Activated CD8-positive, alpha-beta memory T cell treated with anti-CD3 and anti-CD28 coated beads for 4 hours (primary cell): ENCODE measurements around the gene SLC12A7.

ENCODE experiments used
- DNase-seq, 2 donors: peaks; one replicate each; pipeline ENCODE4 v3.0.0-alpha.2; 2020; ENCODE audit warnings: low read depth in 2 of 2

The SLC12A7 gene

DNA sequence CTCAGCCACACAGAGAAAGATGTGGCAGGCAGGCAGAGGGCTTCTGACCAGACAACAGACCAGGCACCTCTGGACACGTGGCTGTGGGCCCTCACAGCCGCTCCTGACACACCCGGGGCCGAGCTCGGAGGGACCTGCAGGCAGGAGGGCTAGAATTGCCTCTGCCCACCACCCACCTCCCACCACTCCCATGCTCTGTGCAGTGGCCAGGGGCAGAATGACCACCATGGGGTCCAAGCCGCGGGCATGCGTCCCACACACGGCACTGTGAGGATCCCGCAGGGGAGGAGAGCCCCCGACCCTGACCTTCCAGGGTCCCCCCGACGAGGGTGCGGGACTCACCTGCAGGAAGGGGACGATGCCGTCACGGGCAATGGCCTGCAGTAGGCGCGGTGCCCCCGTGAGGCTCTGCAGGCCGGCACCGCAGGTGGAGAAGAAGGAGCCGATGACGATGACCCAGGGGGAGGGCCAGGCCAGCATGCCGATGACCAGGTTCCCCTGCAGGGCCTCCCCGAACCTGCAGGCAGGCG is 34.3 kb downstream of the SLC12A7 start:
- DNase-seq = no peak

DNA sequence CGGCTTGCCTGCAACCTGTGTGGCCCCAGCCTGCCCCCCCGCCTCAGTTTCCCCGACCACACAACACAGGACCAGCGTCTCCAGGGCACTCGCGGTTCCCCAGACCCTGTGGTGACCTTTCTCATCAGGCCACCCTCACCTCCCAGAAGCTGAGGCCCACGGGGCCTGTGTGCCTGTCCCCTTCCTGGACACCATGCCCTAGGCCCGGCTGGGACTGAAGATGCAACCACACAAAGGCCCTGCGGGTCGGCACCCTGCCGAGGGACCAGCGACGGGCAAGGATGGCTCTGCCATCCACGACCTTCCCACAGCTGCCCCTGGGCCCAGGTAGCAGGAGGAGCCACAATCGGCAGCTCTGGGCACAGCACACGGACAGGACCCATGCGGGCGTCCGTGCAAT is 34.8 kb downstream of the SLC12A7 start:
- DNase-seq = no peak

DNA sequence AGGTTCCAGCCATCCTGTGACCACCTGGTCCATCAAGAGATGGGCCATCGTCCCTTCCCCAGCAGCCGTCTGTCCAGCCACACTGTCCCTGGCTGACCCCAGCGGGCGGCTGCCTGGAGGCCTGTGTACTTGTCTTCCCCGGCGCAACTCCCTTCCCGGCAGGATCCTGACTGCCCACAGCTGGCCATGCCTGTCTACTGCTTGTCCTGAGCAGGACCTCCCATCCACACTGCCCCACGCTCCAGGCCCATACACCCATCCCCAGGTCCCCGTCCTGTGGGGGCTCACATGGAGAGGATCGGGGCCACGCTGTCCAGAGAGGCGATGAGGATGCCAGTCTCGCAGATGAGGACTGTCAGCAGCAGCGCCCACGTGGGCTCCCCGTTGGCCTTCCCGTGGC is 35.5 kb downstream of the SLC12A7 start:
- no peak for DNase-seq

DNA sequence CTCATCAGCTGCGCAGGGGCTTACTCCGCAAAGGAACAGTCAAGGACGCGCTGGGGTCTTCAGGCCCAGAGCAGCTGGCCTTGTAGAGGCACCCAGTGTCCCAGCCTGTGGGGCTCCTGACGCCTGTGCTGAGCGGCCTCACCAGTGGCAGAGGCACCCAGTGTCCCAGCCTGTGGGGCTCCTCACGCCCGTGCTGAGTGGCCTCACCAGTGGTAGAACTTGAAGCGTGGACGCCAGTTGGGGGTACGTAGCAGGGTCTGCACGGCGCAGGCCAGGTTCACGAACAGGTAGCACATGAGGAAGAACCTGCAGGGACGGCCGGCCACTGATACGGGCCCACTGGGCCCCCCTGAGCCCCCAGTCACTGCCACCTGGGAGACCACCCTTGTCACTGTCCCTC is 35.9 kb downstream of the SLC12A7 start:
- DNase-seq = no peak

DNA sequence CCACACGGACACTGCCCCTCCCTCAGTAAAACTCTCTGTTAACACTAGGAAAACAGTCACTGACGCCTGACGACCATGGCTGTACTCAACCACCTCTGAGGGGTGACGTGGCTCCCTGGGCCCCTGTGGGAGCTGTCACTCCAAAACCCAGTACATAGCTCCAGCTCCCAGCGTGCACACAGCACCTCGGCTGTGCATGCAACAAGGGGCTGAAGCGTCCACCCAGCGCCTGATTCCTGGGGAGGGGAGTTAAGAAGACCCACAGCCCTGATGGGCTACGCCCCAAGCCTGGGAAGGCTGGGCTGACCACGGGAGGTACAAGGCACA is 36.3 kb downstream of the SLC12A7 start:
- no peak for DNase-seq

GRCh38 chr5:1074816-1075554 is 36.9 kb downstream of the SLC12A7 start:
- DNase-seq = no peak

DNA sequence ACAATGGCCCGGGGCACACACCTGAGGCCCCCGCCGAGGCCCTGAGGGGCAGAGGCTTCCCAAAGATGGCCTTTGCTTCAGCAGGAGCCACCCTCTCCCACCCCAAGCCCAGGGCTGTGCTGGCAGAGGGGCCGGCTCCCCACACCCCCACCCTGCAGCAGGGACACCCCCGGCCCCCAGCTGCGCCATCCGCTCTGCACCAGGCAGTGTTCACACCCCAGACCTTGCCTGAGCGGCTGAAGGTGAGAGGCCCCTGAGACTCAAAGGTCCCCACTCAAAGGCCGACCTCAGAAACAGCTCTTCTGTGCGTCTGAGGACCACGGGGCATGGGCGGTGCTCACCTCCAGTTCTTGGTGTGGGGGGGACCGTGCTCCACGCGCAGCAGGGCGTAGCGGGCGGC is 37.6 kb downstream of the SLC12A7 start:
- no peak for DNase-seq

DNA sequence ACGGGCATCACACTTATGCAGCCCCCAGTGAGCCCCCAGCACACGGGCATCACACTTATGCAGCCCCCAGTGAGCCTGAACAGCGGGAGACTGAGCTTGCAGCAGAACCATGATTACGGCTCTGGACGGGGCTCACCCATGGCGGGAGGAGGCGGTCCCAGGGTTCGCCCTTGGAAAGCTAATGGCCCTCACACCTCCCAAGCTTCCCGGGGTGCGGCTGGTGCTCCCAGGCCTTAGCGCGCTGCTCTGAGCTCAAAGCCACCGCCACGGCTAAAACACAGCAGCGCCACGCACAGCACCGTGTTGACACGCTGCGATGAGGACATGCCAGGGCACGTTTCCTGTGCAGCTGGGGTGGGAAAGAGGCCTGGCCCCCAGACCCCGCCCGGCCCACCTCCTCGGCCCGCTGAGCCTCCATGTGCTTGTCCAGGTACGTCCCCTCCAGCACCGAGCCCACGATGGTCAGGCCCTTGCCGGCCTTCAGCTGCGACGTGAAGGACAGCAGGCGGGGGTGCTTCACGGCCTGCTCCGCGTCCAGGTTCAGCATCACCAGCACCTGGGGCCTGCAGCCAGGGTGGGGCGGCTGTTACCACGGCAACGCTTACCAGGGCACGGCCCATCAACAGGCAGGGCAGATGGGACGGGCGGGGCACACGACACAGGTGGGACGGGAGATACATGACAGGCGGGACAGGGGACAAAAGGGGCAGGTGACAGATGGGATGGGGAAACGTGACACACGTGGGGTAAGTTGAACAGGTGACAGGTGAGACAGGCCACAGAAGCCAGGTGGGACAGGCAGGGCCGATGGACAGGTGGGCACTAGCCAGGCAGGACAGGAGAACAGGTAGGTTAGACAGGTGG is 38.4 kb downstream of the SLC12A7 start:
- no peak for DNase-seq

GRCh38 chr5:1069720-1070088 is 42.2 kb downstream of the SLC12A7 start:
- DNase-seq = no peak

DNA sequence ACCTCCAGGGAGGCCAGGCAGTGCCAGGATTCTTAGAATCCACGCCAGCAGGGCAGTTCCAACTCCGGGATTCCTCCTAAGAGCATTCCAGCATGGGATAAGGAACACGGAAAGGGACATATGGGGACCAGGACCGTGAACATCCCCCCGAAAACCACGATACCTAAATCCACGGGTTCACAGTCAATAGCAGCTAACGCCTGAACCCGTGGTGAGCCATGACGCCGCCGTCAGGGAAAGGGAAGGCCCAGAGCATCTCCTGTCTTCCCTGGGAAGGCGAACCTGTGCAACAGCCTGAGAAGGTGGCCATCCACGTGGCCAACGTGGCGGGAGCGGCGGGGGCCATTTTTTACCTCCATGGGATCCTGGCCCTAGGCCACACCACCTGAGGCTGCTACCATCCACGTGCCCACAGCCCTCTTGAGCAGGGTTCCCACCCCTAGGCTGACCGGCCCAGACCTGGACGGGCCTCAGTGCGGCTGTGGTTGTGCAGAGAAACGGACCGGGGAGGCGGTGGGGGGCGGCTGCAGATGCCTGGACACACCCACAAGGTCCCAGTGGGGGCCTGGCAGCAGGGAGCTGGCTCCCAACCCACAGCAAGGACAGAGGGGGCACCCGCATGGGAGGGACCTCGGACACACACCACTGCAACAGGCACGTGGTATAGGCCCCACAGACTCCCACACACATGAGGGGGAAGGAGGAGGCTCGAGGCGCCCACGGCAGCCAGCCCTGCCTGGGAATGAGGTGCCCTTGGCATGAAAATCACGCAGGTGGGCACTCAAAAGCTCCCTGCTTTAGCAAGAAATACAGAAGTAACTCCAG is 42.8 kb downstream of the SLC12A7 start:
- no peak for DNase-seq

- no peak for DNase-seq
Observed at GRCh38 chr5:1068204-1068894, 43.5 kb downstream of the SLC12A7 start.

- no peak for DNase-seq
Observed at GRCh38 chr5:1067141-1068121, 44.4 kb downstream of the SLC12A7 start.

DNA sequence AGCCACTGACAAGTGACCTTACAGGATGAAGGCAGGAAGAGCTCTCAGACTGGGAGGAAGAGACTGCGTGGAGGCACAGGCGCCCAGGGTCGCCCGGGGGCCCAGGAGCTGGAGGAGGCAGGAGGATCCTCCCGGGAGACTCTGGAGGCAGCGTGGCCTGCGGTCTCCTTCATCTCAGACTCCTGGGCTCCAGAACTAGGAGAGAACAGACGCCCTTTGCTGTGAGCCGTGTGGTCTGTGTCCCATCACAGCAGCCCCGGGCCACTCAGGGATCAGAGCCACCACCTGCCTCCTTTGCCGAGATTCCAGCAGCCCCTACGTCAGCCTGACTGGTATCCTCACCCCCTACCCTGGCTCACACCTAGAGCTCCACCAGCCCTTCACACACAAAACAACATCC is 45.2 kb downstream of the SLC12A7 start:
- no peak for DNase-seq

GRCh38 chr5:1065891-1066650 is 45.8 kb downstream of the SLC12A7 start:
- DNase-seq = no peak

GRCh38 chr5:1065143-1065750 is 46.6 kb downstream of the SLC12A7 start:
- no peak for DNase-seq

DNA sequence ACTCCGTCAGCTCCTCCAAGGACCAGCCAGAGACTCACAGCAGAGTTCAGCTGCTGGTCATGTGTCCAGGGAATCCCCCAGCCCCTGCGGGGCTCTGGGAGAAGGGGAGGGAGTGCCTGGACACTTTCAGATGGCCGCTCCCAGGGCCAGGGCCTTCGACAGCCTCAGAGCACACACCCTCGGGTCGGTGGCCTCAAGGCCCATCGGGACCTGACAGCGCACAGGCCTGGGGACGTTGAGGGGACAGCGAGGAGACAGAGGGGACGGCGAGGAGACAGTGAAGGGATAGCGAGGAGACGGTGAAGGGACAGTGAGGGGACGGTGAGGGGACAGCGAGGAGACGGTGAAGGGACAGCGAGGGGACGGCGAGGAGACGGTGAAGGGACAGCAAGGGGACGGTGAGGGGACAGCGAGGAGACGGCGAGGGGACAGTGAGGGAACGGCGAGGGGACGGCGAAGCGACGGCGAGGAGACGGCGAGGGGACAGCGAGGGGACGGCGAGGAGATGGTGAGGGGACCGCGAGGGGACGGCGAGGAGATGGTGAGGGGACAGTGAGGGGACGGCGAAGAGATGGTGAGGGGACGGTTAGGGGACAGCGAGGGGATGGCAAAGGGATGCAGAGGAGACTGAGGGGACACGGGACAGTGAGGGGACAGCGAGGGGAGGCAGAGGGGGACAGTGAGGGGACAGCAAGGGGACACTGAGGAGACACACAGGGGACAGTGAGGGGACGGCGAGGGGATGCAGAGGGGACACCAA is 47.3 kb downstream of the SLC12A7 start:
- DNase-seq = no peak

- DNase-seq = no peak
Observed at GRCh38 chr5:1063661-1064382, 48.0 kb downstream of the SLC12A7 start.
